PFSK-1 (cell line): ENCODE measurements around the gene EIF2A.

ENCODE experiments used
- FOXP2 ChIP-seq: optimal IDR thresholded peaks from 2 replicates; pipeline ENCODE3; 2011; ENCODE audit warnings: borderline replicate concordance, control low read depth, inconsistent platforms; ENCODE audit not compliant: insufficient read depth; ENCODE audit errors: extremely low read length, extremely low read depth
- POLR2AphosphoS5 ChIP-seq: IDR thresholded peaks from 2 replicates; pipeline ENCODE4 v1.6.1; 2012; ENCODE audit warnings: low read depth, mild to moderate bottlenecking, control low read depth, low read length, moderate library complexity
- SIN3A ChIP-seq: IDR thresholded peaks from 2 replicates; pipeline ENCODE4 v1.6.1; 2012; ENCODE audit warnings: mild to moderate bottlenecking, low read length, moderate library complexity, borderline replicate concordance; ENCODE audit not compliant: insufficient read depth
- TAF1 ChIP-seq: IDR thresholded peaks from 2 replicates; pipeline ENCODE4 v1.6.1; 2012; ENCODE audit warnings: low read length, control low read depth, borderline replicate concordance; ENCODE audit not compliant: insufficient read depth
- TF ChIP-seq, protein P1 (sequence below), 2 experiments: IDR thresholded peaks; 2 replicates each; pipeline versions ENCODE4 v1.6.1 to v1.8.0; 2011 to 2012; ENCODE audit warnings: low read depth in 2 of 2, low read length in 2 of 2, control low read depth in 1 of 2, inconsistent platforms in 1 of 2, mild to moderate bottlenecking in 1 of 2, moderate library complexity in 1 of 2; ENCODE audit not compliant: insufficient read depth in 1 of 2

DNA sequence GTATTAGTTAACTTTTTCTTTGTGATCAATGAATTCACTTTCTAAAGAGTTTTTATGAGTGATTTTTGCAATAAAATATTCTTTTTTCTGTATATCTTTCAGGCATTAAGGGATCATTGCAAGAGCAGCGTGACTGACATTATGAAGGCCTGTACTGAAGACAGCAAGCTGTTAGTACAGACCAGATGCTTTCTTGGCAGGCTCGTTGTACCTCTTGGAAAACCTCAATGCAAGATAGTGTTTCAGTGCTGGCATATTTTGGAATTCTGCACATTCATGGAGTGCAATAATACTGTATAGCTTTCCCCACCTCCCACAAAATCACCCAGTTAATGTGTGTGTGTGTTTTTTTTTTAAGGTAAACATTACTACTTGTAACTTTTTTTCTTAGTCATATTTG, 81.0 kb downstream of the EIF2A start:
- TF ChIP-seq, protein P1, sequence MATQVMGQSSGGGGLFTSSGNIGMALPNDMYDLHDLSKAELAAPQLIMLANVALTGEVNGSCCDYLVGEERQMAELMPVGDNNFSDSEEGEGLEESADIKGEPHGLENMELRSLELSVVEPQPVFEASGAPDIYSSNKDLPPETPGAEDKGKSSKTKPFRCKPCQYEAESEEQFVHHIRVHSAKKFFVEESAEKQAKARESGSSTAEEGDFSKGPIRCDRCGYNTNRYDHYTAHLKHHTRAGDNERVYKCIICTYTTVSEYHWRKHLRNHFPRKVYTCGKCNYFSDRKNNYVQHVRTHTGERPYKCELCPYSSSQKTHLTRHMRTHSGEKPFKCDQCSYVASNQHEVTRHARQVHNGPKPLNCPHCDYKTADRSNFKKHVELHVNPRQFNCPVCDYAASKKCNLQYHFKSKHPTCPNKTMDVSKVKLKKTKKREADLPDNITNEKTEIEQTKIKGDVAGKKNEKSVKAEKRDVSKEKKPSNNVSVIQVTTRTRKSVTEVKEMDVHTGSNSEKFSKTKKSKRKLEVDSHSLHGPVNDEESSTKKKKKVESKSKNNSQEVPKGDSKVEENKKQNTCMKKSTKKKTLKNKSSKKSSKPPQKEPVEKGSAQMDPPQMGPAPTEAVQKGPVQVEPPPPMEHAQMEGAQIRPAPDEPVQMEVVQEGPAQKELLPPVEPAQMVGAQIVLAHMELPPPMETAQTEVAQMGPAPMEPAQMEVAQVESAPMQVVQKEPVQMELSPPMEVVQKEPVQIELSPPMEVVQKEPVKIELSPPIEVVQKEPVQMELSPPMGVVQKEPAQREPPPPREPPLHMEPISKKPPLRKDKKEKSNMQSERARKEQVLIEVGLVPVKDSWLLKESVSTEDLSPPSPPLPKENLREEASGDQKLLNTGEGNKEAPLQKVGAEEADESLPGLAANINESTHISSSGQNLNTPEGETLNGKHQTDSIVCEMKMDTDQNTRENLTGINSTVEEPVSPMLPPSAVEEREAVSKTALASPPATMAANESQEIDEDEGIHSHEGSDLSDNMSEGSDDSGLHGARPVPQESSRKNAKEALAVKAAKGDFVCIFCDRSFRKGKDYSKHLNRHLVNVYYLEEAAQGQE (IDR thresholded peaks at IDR 0.05; ENCODE audit: insufficient read depth in 1 of 2, low read depth in 2 of 2, low read length in 2 of 2), result no peak
- no peak for TF ChIP-seq POLR2AphosphoS5
- no peak for TF ChIP-seq TAF1
- no peak for TF ChIP-seq SIN3A
- TF ChIP-seq FOXP2, result no peak
